ENCODE data around the gene AKNA. TPM values are rescaled to one million over a fixed set of nuclear protein-coding genes. Genes with fewer than 3 reads are reported as not detected.

AKNA gene
- total RNA-seq, 1 donor from 2014 or later, result 14.0 TPM

- no peak overlapping the region for H3K4me3 Mint-ChIP-seq
- peaks cover 15% of the 10 kb centered on the region for H3K36me3 Mint-ChIP-seq
- TF ChIP-seq CTCF (conservative IDR thresholded peaks at IDR 0.05), result no peak
- H3K27me3 Mint-ChIP-seq, result no peaks in the 10 kb centered on the region
- H3K4me1 Mint-ChIP-seq (ENCODE audit: unreplicated experiment), result no peaks in the 10 kb centered on the region
- no peak overlapping the region for H3K27ac Mint-ChIP-seq
- no peak for DNase-seq (ENCODE audit: extremely low spot score, unreplicated experiment)
- no peaks in the 10 kb centered on the region for H3K9me3 Mint-ChIP-seq
These were observed 12.2 kb downstream of the AKNA start for GRCh38 chr9:114375386-114376175.

- no peak for DNase-seq (ENCODE audit: extremely low spot score, unreplicated experiment)
- H3K36me3 Mint-ChIP-seq, result peaks cover 13% of the 10 kb centered on the region
- H3K9me3 Mint-ChIP-seq, result no peaks in the 10 kb centered on the region
- no peak overlapping the region for H3K27ac Mint-ChIP-seq
- no peak overlapping the region for H3K4me3 Mint-ChIP-seq
- no peak for TF ChIP-seq CTCF (conservative IDR thresholded peaks at IDR 0.05)
- no peaks in the 10 kb centered on the region for H3K27me3 Mint-ChIP-seq
- H3K4me1 Mint-ChIP-seq (ENCODE audit: unreplicated experiment), result no peaks in the 10 kb centered on the region
These were observed 12.8 kb downstream of the AKNA start for GRCh38 chr9:114374936-114375335.

- no peaks in the 10 kb centered on the region for H3K27me3 Mint-ChIP-seq
- TF ChIP-seq CTCF (conservative IDR thresholded peaks at IDR 0.05), result no peak
- H3K36me3 Mint-ChIP-seq, result peaks cover 17% of the 10 kb centered on the region
- H3K4me1 Mint-ChIP-seq (ENCODE audit: unreplicated experiment), result no peaks in the 10 kb centered on the region
- no peak overlapping the region for H3K27ac Mint-ChIP-seq
- no peak overlapping the region for H3K4me3 Mint-ChIP-seq
- no peaks in the 10 kb centered on the region for H3K9me3 Mint-ChIP-seq
- DNase-seq (ENCODE audit: extremely low spot score, unreplicated experiment), result no peak
These were observed 13.6 kb downstream of the AKNA start for GRCh38 chr9:114373960-114374730.

GRCh38 chr9:114372921-114373448 lies 14.8 kb downstream of the AKNA start:
- Mint-ChIP-seq H3K9me3 (no peaks in the 10 kb centered on the region), H3K27me3 (no peaks in the 10 kb centered on the region)

More at GRCh38 chr9:114372921-114373448, 14.8 kb downstream of the AKNA start:
- DNase-seq (ENCODE audit: extremely low spot score, unreplicated experiment), result no peak
- no peak for TF ChIP-seq CTCF (conservative IDR thresholded peaks at IDR 0.05)
- Mint-ChIP-seq H3K4me1 (ENCODE audit: unreplicated experiment) (no peaks in the 10 kb centered on the region), H3K36me3 (peaks cover 11% of the 10 kb centered on the region), H3K4me3 (no peak overlapping the region), H3K27ac (no peak overlapping the region)

Data from type B pancreatic cell (in vitro differentiated cells).